K562 (cell line): ENCODE data around the gene ZNF22. TPM values are rescaled to one million over a fixed set of nuclear protein-coding genes. Genes with fewer than 3 reads are reported as not detected.
A peak's percentile ranks its signal among the peaks of the same experiment; 100 is the strongest.

ENCODE experiments used
- ATAC-seq: fragments of 200-7000 bp; cut with Tn5 transposase; 3 replicates; pipeline ENCODE4 v1.9.1; 2020; ENCODE audit warnings: moderate library complexity
- BruUV-seq: library from RNA; stranded (reverse); fragments of 400-500 nt; replicated peaks from 2 replicates; lab custom pipeline; 2021; lab: Mats Ljungman, UMichigan
- CTCF ChIA-PET: fragments of 300-600 bp; formaldehyde crosslinking; extraction: SDS; loops from one replicate; lab custom pipeline; 2021; ENCODE audit warnings: low intra/inter-chr PET ratio; lab: Yijun Ruan, JAX
- POLR2A ChIA-PET: fragments of 300-600, 350-650 bp; sonication (Branson Sonifier 250); formaldehyde crosslinking; extraction: SDS; loops from one replicate; lab custom pipeline; 2021; ENCODE audit warnings: antibody characterized with exemption, inconsistent platforms; lab: Yijun Ruan, JAX
- DNase-seq, 4 experiments: peaks; one replicate each; pipeline versions ENCODE4 v3.0.0 to v3.0.0-alpha.2; 2011 to 2018; ENCODE audit warnings: low spot score in 3 of 4, mixed read lengths in 3 of 4; ENCODE audit errors: extremely low read depth in 1 of 4
- FAIRE-seq: peaks from 2 replicates; lab custom pipeline; 2011; peaks lifted over from hg19 to GRCh38; lab: Jason Lieb, UNC
- H2AFZ ChIP-seq: 2 replicates; pipeline ENCODE4 v1.6.0; 2011; ENCODE audit warnings: low read depth, low read length, control low read depth, inconsistent platforms
- H3K27ac ChIP-seq: fragments of 200-600 bp; 3 replicates; pipeline ENCODE4 v1.8.0; 2011; ENCODE audit warnings: low read depth, mild to moderate bottlenecking, control low read depth, inconsistent platforms, low read length, moderate library complexity, mixed read lengths; ENCODE audit errors: extremely low read depth
- H3K27me3 ChIP-seq, 2 experiments: fragments of 300-600 bp in 1 of 2; 2 replicates in 1 of 2; 3 replicates in 1 of 2; pipeline versions ENCODE4 v1.6.0 to v1.8.0; 2011; ENCODE audit warnings: inconsistent platforms in 2 of 2, low read length in 2 of 2, mild to moderate bottlenecking in 1 of 2, mixed read lengths in 1 of 2, moderate library complexity in 1 of 2; ENCODE audit not compliant: control insufficient read depth in 2 of 2, insufficient read depth in 2 of 2
- H3K36me3 ChIP-seq: fragments of 300-600 bp; 3 replicates; pipeline ENCODE4 v1.8.0; 2011; ENCODE audit warnings: mild to moderate bottlenecking, low read length, inconsistent platforms; ENCODE audit not compliant: control insufficient read depth, insufficient read depth
- H3K4me1 ChIP-seq, 2 experiments: fragments of 200-600 bp in 1 of 2; replicated peaks in 1 of 2; 2 replicates in 1 of 2; 3 replicates in 1 of 2; pipeline versions ENCODE4 v1.5.1 to v1.8.0; 2011; ENCODE audit warnings: inconsistent platforms in 2 of 2, low read length in 2 of 2, mild to moderate bottlenecking in 1 of 2, mixed read lengths in 1 of 2, moderate library complexity in 1 of 2; ENCODE audit not compliant: control insufficient read depth in 2 of 2, insufficient read depth in 2 of 2
- H3K4me2 ChIP-seq: 2 replicates; pipeline ENCODE4 v1.6.1; 2011; ENCODE audit warnings: low read length, control low read depth, inconsistent platforms, mixed read lengths; ENCODE audit not compliant: insufficient read depth
- H3K4me3 ChIP-seq: fragments of 200-600 bp; sonication (generic), shearing (Covaris generic); 2 replicates; pipeline ENCODE4 v1.5.1; 2016; ENCODE audit warnings: control low read depth, inconsistent platforms
- H3K79me2 ChIP-seq: fragments of 200-600 bp; 3 replicates; pipeline ENCODE4 v1.8.0; 2011; ENCODE audit warnings: low read length, inconsistent platforms; ENCODE audit not compliant: control insufficient read depth, insufficient read depth
- H3K9ac ChIP-seq, 2 experiments: 2 replicates each; pipeline versions ENCODE4 v1.6.0 to v1.6.1; 2011; ENCODE audit warnings: low read depth in 2 of 2, low read length in 2 of 2, control low read depth in 1 of 2, inconsistent platforms in 1 of 2, mild to moderate bottlenecking in 1 of 2, mixed read lengths in 1 of 2; ENCODE audit not compliant: insufficient read depth in 1 of 2
- H3K9me1 ChIP-seq: one replicate; pipeline ENCODE4 v1.6.0; 2011; ENCODE audit warnings: inconsistent platforms, mild to moderate bottlenecking, low read length, moderate library complexity; ENCODE audit not compliant: control insufficient read depth, insufficient read depth
- H3K9me3 ChIP-seq: replicated peaks from 2 replicates; pipeline ENCODE4 v1.5.1; 2011; ENCODE audit warnings: low read depth, low read length, inconsistent platforms; ENCODE audit not compliant: control insufficient read depth, insufficient read depth
- H4K20me1 ChIP-seq: replicated peaks from 2 replicates; pipeline ENCODE4 v1.6.1; 2011; ENCODE audit warnings: low read length, inconsistent platforms, mixed read lengths; ENCODE audit not compliant: control insufficient read depth, insufficient read depth
- FOXK1 ChIP-seq: sonication (generic); formaldehyde crosslinking; IDR thresholded peaks from 2 replicates; pipeline ENCODE4 v1.8.0; 2022; ENCODE audit warnings: missing genetic modification reagents, mild to moderate bottlenecking, borderline replicate concordance
- GABPA ChIP-seq: fragments of 200-800 bp; sonication (Bioruptor generic); conservative IDR thresholded peaks from 2 replicates; pipeline ENCODE4 v1.6.1; 2016; ENCODE audit warnings: low read depth, missing genetic modification characterization, missing compliant biosample characterization
- GATAD2B ChIP-seq: fragments of 450-650 bp; IDR thresholded peaks from 2 replicates; pipeline ENCODE4 v1.6.1; 2017; ENCODE audit warnings: mild to moderate bottlenecking, borderline replicate concordance
- MAFG ChIP-seq: fragments of 450-650 bp; conservative IDR thresholded peaks from 2 replicates; pipeline ENCODE4 v1.6.1; 2016; ENCODE audit warnings: missing genetic modification characterization, missing compliant biosample characterization
- PRMT5 ChIP-seq: sonication (generic); formaldehyde crosslinking; IDR thresholded peaks from 2 replicates; pipeline ENCODE4 v1.5.0; 2020; ENCODE audit warnings: missing genetic modification reagents
- RBM14 ChIP-seq: fragments of 200-400 bp; formaldehyde crosslinking; IDR thresholded peaks from 2 replicates; pipeline ENCODE4 v1.6.1; 2018; ENCODE audit warnings: low read depth, mild to moderate bottlenecking, low read length, moderate library complexity, borderline replicate concordance; ENCODE audit not compliant: insufficient read depth
- SAP30 ChIP-seq: fragments of 200-600 bp; sonication (generic); IDR thresholded peaks from 2 replicates; pipeline ENCODE4 v1.6.1; 2012; ENCODE audit warnings: borderline replicate concordance, low read depth, mild to moderate bottlenecking, moderate library complexity, low read length, control low read depth, inconsistent platforms; ENCODE audit not compliant: insufficient read depth, poor library complexity, severe bottlenecking
- ZNF282 ChIP-seq: sonication (generic); formaldehyde crosslinking; IDR thresholded peaks from 2 replicates; pipeline ENCODE4 v1.8.1; 2023; ENCODE audit warnings: missing genetic modification reagents
- ZNF311 ChIP-seq: fragments of 250-450 bp; sonication (Bioruptor Pico); IDR thresholded peaks from 2 replicates; pipeline ENCODE4 v1.4.0; 2020; ENCODE audit warnings: mild to moderate bottlenecking, moderate library complexity
- WGBS: fragments of 100-300 bp; shearing (Covaris generic); methylation state at CpG from one replicate; pipeline ENCODE4 v1.1.6; 2016; ENCODE audit warnings: low coverage, mixed read lengths; ENCODE audit not compliant: insufficient coverage; ENCODE audit errors: missing lambda C conversion rate; 5-methylcytosine and 5-hydroxymethylcytosine counted together
- in situ Hi-C: fragments of 300-500 bp; cut with MboI; formaldehyde crosslinking; loops from 4 replicates; pipeline ENCODE4 v1.15.0; 2018; ENCODE audit warnings: inconsistent platforms, mixed read lengths
- intact Hi-C: fragments of 100-400 bp; cut with micrococcal nuclease; formaldehyde crosslinking; loops from 2 replicates; pipeline ENCODE4 v1.14.2; 2022
- polyA plus RNA-seq, 8 experiments: library from polyadenylated mRNA; depleted of rRNA in 4 of 8; stranded (reverse) in 5 of 8; unstranded in 3 of 8; fragments of >200 nt; fragmentation: Nextera tagmentation in 2 of 8; fragmentation: Illumina TruSeq in 1 of 8; extraction: Ambion mirVana in 2 of 8; extraction: Trizol in 1 of 8; gene quantifications; 2 replicates each; pipeline versions ENCODE4 v1.2.1 to v1.2.3, GENCODE V29; 2011 to 2014; ENCODE audit warnings: inconsistent platforms in 1 of 8, missing spikeins in 1 of 8
- total RNA-seq, 7 experiments: library from RNA; depleted of rRNA in 6 of 7; stranded (reverse); fragments of >200 nt in 6 of 7; fragmentation: Illumina TruSeq in 2 of 7; extraction: Trizol in 2 of 7; gene quantifications; 2 replicates each; pipeline versions ENCODE4 v1.2.1 to v1.2.3, GENCODE V29; 2011 to 2021; ENCODE audit warnings: low replicate concordance in 1 of 7
- TF ChIP-seq, protein P1 (sequence below): fragments of 250-450 bp; sonication (Bioruptor Pico); IDR thresholded peaks from 2 replicates; pipeline ENCODE4 v1.5.0; 2021

The ZNF22 gene
- total and polyA plus RNA-seq, 9 of the 15 experiments (the other 6 are each of a cell fraction or from before 2014, with no cell fraction given), result 36.2 to 98.7 (median 51.2) TPM

DNA sequence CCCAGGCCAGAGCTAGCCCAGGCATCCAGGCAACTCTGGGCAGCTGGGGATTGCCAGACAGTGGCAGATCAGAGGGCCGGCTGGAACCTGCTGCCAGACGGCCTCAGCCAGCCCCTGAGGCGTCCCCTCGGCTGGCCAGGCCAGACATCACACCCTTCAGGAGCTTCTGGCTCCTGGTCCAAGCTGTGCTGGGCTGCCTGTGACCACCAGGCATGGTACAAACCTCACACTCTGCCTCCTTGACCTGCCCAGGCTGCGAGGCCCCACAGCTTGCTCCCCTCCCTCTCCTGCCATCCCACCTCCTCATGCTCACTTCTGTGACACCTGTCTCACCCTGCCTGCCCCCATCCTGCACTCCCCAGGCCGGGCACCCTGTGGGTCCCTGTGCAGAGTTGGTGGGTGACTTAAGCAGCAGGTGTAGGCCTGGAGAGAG is 27.8 kb upstream of the ZNF22 start:
- Histone ChIP-seq H3K9me3 (no peaks in the 10 kb centered on the region), H3K4me3 (no peak overlapping the region), H4K20me1 (no peaks in the 10 kb centered on the region), H3K27me3 (peaks cover 0 to 19% of the 10 kb centered on the region in 2 experiments; a peak in 2 of 5 replicates), H2AFZ (no peak overlapping the region), H3K9ac (no peak overlapping the region; a peak in 1 of 4 replicates), H3K79me2 (no peaks in the 10 kb centered on the region), H3K36me3 (no peaks in the 10 kb centered on the region), H3K4me2 (no peak overlapping the region), H3K4me1 (peaks cover 14 to 32% of the 10 kb centered on the region in 2 experiments), H3K27ac (no peak overlapping the region), H3K9me1 (no peaks in the 10 kb centered on the region)
- in situ Hi-C loops, result no loop called here
- ATAC-seq (no peak), FAIRE-seq (no peak), DNase-seq (no peak)
- intact Hi-C loops, result no loop called here
- CTCF ChIA-PET, result interaction anchor here (3.1 kb wide), 1 partner anchor 39 kb away, joined by 32 read pairs; no protein-coding TSS in a partner anchor
- 19% methylated on average over 6 of the region's 6 CpGs for WGBS
- BruUV-seq, result no TSS peak
- TF ChIP-seq PRMT5, result 0 out of 2 replicates have a peak, but pooled peaks have one; percentile 22
- TF ChIP-seq RBM14, result no peak
- POLR2A ChIA-PET, result no interaction called here

DNA sequence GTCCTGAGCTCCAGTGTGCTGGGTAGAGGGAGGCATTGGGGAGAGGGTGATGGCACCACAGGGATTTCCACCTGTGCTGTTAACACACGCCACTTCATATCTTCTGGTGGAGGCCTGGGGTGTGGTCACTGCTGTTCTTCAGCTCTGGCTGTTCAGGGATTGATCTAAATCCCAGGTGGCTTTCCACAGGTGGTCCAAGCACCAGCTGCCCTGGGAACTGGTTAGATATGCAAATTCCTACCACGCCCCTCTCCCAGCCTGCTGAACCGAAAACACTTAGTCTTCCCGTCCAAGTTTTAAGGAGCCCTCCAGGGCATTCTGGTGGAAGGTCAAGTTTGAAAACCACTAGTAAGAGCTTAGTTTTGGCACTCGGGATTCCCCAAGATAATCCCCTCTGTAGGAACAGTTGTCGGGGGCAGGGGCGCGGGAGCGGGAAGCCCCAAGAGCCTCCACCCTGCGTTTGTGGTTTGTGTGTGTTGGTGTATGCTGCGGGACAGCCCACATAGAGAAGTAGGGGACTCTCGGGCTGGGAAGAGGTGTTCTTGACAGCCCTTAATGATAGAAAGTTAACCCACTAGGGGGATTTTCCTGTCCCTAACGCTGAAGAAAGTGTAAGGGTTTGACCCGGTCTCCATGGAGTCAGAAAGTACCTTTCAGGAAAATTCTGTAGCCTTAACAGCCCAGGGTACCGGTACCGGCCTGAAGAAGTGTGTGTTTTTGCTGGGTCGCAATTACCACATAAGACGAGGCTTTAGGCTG is 27.2 kb upstream of the ZNF22 start:
- H3K4me1 ChIP-seq, result peaks cover 20 to 38% of the 10 kb centered on the region in 2 experiments
- H2AFZ ChIP-seq, result peak overlapping the region; percentile 98
- no TSS peak for BruUV-seq
- H3K9me3 ChIP-seq, result no peaks in the 10 kb centered on the region
- H3K36me3 ChIP-seq, result no peaks in the 10 kb centered on the region
- POLR2A ChIA-PET, result interaction anchor here (0.6 to 0.7 kb wide), 2 partner anchors 9 to 64 kb away, joined by 3 to 4 read pairs; no protein-coding TSS in a partner anchor
- H3K27ac ChIP-seq, result no peak overlapping the region
- DNase-seq (no peak), FAIRE-seq (no peak), ATAC-seq (no peak)
- H3K4me2 ChIP-seq, result peak overlapping the region; percentile 79; the same call in 1 of the 2 replicates
- H3K9ac ChIP-seq, result peak overlapping the region in 1 of 2 experiments; percentile 32; a peak in 2 of 4 replicates
- CTCF ChIA-PET, result interaction anchor here (3.1 kb wide), 1 partner anchor 40 kb away, joined by 32 read pairs; no protein-coding TSS in a partner anchor
- H3K9me1 ChIP-seq, result no peaks in the 10 kb centered on the region
- in situ Hi-C loops (no loop called here), intact Hi-C loops (no loop called here)
- H3K79me2 ChIP-seq, result no peaks in the 10 kb centered on the region
- WGBS, result 48% methylated on average over 17 of the region's 18 CpGs
- no peak overlapping the region for H3K4me3 ChIP-seq
- peaks cover 0 to 17% of the 10 kb centered on the region in 2 experiments; a peak in 2 of 5 replicates for H3K27me3 ChIP-seq
- H4K20me1 ChIP-seq, result no peaks in the 10 kb centered on the region
- TF ChIP-seq SAP30 (no peak), FOXK1 (no peak), MAFG (tag) (no peak), GATAD2B (no peak), GABPA (tag) (no peak), ZNF311 (no peak), ZNF282 (CRISPR knock-in tag) (no peak)
- TF ChIP-seq, protein P1, sequence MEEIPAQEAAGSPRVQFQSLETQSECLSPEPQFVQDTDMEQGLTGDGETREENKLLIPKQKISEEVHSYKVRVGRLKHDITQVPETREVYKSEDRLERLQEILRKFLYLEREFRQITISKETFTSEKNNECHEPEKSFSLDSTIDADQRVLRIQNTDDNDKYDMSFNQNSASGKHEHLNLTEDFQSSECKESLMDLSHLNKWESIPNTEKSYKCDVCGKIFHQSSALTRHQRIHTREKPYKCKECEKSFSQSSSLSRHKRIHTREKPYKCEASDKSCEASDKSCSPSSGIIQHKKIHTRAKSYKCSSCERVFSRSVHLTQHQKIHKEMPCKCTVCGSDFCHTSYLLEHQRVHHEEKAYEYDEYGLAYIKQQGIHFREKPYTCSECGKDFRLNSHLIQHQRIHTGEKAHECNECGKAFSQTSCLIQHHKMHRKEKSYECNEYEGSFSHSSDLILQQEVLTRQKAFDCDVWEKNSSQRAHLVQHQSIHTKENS (CRISPR knock-in tag), result no peak
